Right atrium auricular region (tissue), 2 donors: ENCODE measurements around the gene CUBN. TPM values are rescaled to one million over a fixed set of nuclear protein-coding genes. Genes with fewer than 3 reads are reported as not detected.

ENCODE experiments used
- DNase-seq: peaks from one replicate; pipeline ENCODE4 v3.0.0-alpha.2; 2019; ENCODE audit warnings: low spot score
- H3K27ac ChIP-seq, 2 donors: fragments of 200-600 bp; sonication (generic); 1 replicate in 1 of 2; 2 replicates in 1 of 2; pipeline ENCODE4 v1.5.1; 2016 to 2019
- H3K27me3 ChIP-seq, 2 donors: fragments of 200-600 bp; sonication (generic); one replicate each; pipeline versions ENCODE4 v1.5.1 to v1.6.0; 2017 to 2019
- H3K36me3 ChIP-seq: fragments of 200-600 bp; sonication (generic); one replicate; pipeline ENCODE4 v1.5.1; 2016
- H3K4me1 ChIP-seq, 2 donors: fragments of 200-600 bp; sonication (generic); one replicate each; pipeline versions ENCODE4 v1.5.1 to v1.6.0; 2017 to 2019
- H3K4me3 ChIP-seq, 2 donors: fragments of 200-600 bp; sonication (generic); 1 replicate in 1 of 2; 2 replicates in 1 of 2; pipeline ENCODE4 v1.5.1; 2017 to 2019; ENCODE audit warnings: mild to moderate bottlenecking in 1 of 2, moderate library complexity in 1 of 2
- H3K9me3 ChIP-seq, 2 donors: fragments of 200-600 bp; sonication (generic); one replicate each; pipeline ENCODE4 v1.5.1; 2019
- total RNA-seq, 2 donors: library from RNA; depleted of rRNA; stranded (reverse); fragments of >200 nt; gene quantifications; one replicate each; pipeline ENCODE4 v1.1.0, GENCODE V29; 2016
- TF ChIP-seq, protein P1 (sequence below), 2 donors: fragments of 200-600 bp; sonication (generic); IDR thresholded peaks; one replicate each; pipeline ENCODE4 v1.5.1; 2019; ENCODE audit warnings: antibody characterized with exemption in 2 of 2

Gene CUBN
- total RNA-seq, 2 donors from 2014 or later: 0.15 to 0.94 TPM

DNA sequence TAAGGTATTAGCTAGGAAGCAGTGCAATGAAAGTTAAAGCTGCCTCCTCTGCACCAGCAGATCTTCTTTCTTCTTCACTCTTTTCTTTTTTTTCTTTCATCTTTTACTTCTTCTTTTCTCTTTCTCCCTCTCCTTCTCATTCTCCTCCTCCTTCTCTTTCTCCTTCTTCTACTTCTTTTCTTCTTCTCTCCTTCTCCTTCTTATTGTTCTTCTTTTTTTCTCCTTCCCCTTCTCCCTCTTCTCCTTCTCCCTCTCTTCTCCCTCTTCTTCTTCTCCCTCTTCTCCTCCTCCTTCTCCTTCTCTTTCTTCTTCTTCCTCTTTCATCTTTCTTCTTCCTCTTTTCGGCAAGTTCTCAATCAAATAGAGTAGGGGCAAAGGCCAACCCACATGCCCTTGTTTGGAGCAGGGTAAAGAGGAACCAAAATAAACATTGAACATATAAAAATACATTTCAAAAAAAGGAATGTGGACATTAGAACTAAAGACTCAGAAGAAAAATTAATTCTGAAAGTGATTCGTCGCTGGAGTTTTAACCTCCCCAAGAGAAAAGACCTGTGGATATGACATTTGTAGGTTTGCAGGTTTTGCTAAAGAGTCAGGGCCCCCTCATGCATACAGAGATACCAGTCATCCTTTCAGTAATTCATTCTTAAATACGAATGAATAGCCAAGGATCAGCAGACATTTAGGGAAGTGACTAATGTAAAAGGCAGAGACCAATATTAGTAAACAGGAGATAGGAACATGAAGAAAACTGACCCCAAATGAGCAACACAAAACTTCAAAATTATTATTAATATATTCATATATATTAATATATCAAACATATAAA is 219.4 kb downstream of the CUBN start:
- TF ChIP-seq, protein P1, sequence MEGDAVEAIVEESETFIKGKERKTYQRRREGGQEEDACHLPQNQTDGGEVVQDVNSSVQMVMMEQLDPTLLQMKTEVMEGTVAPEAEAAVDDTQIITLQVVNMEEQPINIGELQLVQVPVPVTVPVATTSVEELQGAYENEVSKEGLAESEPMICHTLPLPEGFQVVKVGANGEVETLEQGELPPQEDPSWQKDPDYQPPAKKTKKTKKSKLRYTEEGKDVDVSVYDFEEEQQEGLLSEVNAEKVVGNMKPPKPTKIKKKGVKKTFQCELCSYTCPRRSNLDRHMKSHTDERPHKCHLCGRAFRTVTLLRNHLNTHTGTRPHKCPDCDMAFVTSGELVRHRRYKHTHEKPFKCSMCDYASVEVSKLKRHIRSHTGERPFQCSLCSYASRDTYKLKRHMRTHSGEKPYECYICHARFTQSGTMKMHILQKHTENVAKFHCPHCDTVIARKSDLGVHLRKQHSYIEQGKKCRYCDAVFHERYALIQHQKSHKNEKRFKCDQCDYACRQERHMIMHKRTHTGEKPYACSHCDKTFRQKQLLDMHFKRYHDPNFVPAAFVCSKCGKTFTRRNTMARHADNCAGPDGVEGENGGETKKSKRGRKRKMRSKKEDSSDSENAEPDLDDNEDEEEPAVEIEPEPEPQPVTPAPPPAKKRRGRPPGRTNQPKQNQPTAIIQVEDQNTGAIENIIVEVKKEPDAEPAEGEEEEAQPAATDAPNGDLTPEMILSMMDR (IDR thresholded peaks at IDR 0.05): no peak
- H3K4me1 ChIP-seq: no peaks in the 10 kb centered on the region
- no peak overlapping the region for H3K27ac ChIP-seq
- H3K9me3 ChIP-seq: no peaks in the 10 kb centered on the region
- no peak for DNase-seq
- H3K36me3 ChIP-seq: no peaks in the 10 kb centered on the region
- no peaks in the 10 kb centered on the region for H3K27me3 ChIP-seq
- no peak overlapping the region for H3K4me3 ChIP-seq

GRCh38 chr10:16909271-16909767 is 220.3 kb downstream of the CUBN start:
- Histone ChIP-seq H3K9me3 (no peaks in the 10 kb centered on the region), H3K4me1 (no peaks in the 10 kb centered on the region), H3K27me3 (no peaks in the 10 kb centered on the region), H3K27ac (no peak overlapping the region), H3K36me3 (no peaks in the 10 kb centered on the region), H3K4me3 (no peak overlapping the region)
- no peak for DNase-seq
- TF ChIP-seq, protein P1 (IDR thresholded peaks at IDR 0.05): no peak

DNA sequence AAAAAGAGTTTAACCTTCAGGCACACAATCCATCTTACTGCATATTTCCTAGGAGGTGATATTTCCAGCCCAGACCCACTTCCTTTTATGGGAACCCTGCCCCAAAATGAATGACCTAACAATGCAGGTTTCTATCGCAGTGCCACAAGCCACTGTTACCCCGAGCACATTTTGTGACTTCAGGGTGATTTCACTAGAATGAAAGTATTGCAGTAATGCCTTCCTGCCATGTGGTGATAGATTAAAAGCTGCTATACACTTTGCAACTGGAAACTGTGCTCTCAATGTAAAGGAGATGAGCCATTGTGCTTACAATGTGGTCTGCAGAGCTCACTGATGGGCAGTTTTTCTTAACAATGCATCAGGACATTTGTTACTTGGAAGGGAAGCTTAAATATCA is 221.9 kb downstream of the CUBN start:
- Histone ChIP-seq H3K4me3 (no peak overlapping the region), H3K27me3 (no peaks in the 10 kb centered on the region), H3K4me1 (no peaks in the 10 kb centered on the region), H3K36me3 (no peaks in the 10 kb centered on the region), H3K27ac (no peak overlapping the region), H3K9me3 (no peaks in the 10 kb centered on the region)
- TF ChIP-seq, protein P1 (IDR thresholded peaks at IDR 0.05): no peak
- DNase-seq: no peak

DNA sequence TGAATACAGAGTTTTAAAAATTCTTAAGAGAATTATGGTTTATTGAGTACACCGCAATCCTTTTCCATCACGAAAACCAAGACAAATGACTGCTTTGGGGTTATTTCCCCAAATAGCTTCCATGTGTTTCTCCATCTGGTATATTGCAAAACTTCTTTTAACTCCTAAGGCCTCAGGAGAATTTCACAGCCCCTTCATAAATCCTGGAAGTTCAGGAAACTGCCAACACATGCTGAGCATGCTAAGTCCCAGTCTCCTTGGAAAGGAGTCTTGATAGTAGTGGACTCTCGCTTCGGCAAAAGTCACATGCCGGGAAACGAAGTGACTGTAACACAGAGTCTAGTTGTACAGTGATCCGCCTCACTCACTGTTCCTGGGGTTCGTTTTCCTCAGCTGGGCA is 224.3 kb downstream of the CUBN start:
- Histone ChIP-seq H3K27me3 (no peaks in the 10 kb centered on the region), H3K27ac (no peak overlapping the region), H3K9me3 (no peaks in the 10 kb centered on the region), H3K4me3 (no peak overlapping the region), H3K36me3 (no peaks in the 10 kb centered on the region), H3K4me1 (no peaks in the 10 kb centered on the region)
- TF ChIP-seq, protein P1 (IDR thresholded peaks at IDR 0.05): no peak
- no peak for DNase-seq

DNA sequence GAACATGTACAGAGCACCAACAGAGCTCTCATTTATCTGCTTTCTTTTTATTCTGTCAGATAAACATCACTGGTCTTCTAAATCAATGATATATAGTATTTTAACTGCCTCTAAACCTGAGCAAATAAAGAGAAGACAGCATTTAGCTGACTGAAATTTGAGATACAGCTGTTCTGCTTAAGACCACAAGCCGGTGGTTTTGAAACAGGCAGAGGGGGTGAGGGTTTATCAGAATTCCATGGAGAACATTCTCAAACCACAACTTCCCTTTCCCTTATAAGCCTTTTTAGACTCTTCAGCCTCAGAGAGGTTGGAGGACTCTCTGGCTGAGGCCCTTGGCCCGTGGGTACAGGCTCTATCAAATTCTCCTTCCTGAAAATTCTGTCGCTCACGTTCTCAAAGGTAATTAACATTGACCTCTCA is 225.0 kb downstream of the CUBN start:
- no peak overlapping the region for H3K27ac ChIP-seq
- no peak for DNase-seq
- no peaks in the 10 kb centered on the region for H3K4me1 ChIP-seq
- no peaks in the 10 kb centered on the region for H3K27me3 ChIP-seq
- H3K4me3 ChIP-seq: no peak overlapping the region
- no peaks in the 10 kb centered on the region for H3K9me3 ChIP-seq
- H3K36me3 ChIP-seq: no peaks in the 10 kb centered on the region
- TF ChIP-seq, protein P1 (IDR thresholded peaks at IDR 0.05): no peak
